SJSA1 (cell line): ENCODE results near the gene KLHL40. TPM values are rescaled to one million over a fixed set of nuclear protein-coding genes. Genes with fewer than 3 reads are reported as not detected.

Experiments used
- DNase-seq, 2 experiments: peaks; one replicate each; pipeline ENCODE4 v3.0.0-alpha.2; 2015 to 2020; ENCODE audit warnings: low spot score in 2 of 2, low read depth in 1 of 2
- H3K27ac ChIP-seq: fragments of 250-450 bp; sonication (Bioruptor Pico); 2 replicates; pipeline ENCODE4 v1.5.1; 2020; ENCODE audit warnings: mild to moderate bottlenecking, moderate library complexity
- H3K27me3 ChIP-seq: fragments of 250-450 bp; sonication (Bioruptor Pico); replicated peaks from 2 replicates; pipeline ENCODE4 v1.5.1; 2020; ENCODE audit warnings: mild to moderate bottlenecking, moderate library complexity
- H3K36me3 ChIP-seq: fragments of 250-450 bp; sonication (Bioruptor Pico); 2 replicates; pipeline ENCODE4 v1.5.1; 2020; ENCODE audit warnings: mild to moderate bottlenecking
- H3K4me1 ChIP-seq: fragments of 250-450 bp; sonication (Bioruptor Pico); replicated peaks from 2 replicates; pipeline ENCODE4 v1.6.1; 2021; ENCODE audit warnings: mild to moderate bottlenecking
- H3K4me3 ChIP-seq: fragments of 250-450 bp; sonication (Bioruptor Pico); 2 replicates; pipeline ENCODE4 v1.5.1; 2020; ENCODE audit warnings: mild to moderate bottlenecking
- H3K9me3 ChIP-seq: fragments of 250-450 bp; sonication (Bioruptor Pico); replicated peaks from 2 replicates; pipeline ENCODE4 v1.5.1; 2020; ENCODE audit warnings: mild to moderate bottlenecking
- total RNA-seq: library from RNA; depleted of rRNA; stranded (reverse); fragments of >200 nt; shearing (Covaris generic); gene quantifications from 2 replicates; pipeline ENCODE4 v1.2.3, GENCODE V29; 2014; rRNA removed

KLHL40 gene
- total RNA-seq: not detected in 2 replicates

GRCh38 chr3:42685363-42685881 lies at the start of gene KLHL40:
Gene KLHL40, plus strand, starts transcription at chr3:42685537. Its CDS starts 82 bp downstream, at chr3:42685619.
- no peak for DNase-seq
- H3K27me3 ChIP-seq: no peaks in the 10 kb centered on the region
- H3K4me1 ChIP-seq: peaks cover 12% of the 10 kb centered on the region
- no peak within 1 kb of the TSS for H3K4me3 ChIP-seq
- no peaks in the 10 kb centered on the region for H3K9me3 ChIP-seq
- H3K27ac ChIP-seq: no peak within 1 kb of the TSS
- no peaks in the 10 kb centered on the region for H3K36me3 ChIP-seq

- Histone ChIP-seq H3K9me3 (no peaks in the 10 kb centered on the region), H3K36me3 (peaks cover 94% of the 10 kb centered on the region), H3K4me1 (0 out of 2 replicates have a peak, but pooled peaks cover 3% of the 10 kb centered on the region), H3K27ac (no peak overlapping the region), H3K27me3 (no peaks in the 10 kb centered on the region), H3K4me3 (no peak overlapping the region)
- no peak for DNase-seq
These were observed 48.3 kb upstream of the KLHL40 start for GRCh38 chr3:42637001-42637400.

- no peak for DNase-seq
These were observed 46.9 kb upstream of the KLHL40 start for GRCh38 chr3:42638339-42638842.

GRCh38 chr3:42639192-42639591 lies 46.1 kb upstream of the KLHL40 start:
- no peak for DNase-seq
- 0 out of 2 replicates have a peak, but pooled peaks cover 3% of the 10 kb centered on the region for H3K4me1 ChIP-seq
- peaks cover 93% of the 10 kb centered on the region for H3K36me3 ChIP-seq
- H3K27me3 ChIP-seq: no peaks in the 10 kb centered on the region
- H3K9me3 ChIP-seq: no peaks in the 10 kb centered on the region
- H3K4me3 ChIP-seq: no peak overlapping the region
- H3K27ac ChIP-seq: no peak overlapping the region

More at GRCh38 chr3:42638339-42638842, 46.9 kb upstream of the KLHL40 start:
- Histone ChIP-seq H3K27me3 (no peaks in the 10 kb centered on the region), H3K36me3 (peaks cover 93% of the 10 kb centered on the region), H3K9me3 (no peaks in the 10 kb centered on the region), H3K27ac (no peak overlapping the region), H3K4me3 (no peak overlapping the region), H3K4me1 (0 out of 2 replicates have a peak, but pooled peaks cover 3% of the 10 kb centered on the region)

- Histone ChIP-seq H3K9me3 (no peaks in the 10 kb centered on the region), H3K27ac (no peak overlapping the region), H3K4me3 (no peak overlapping the region), H3K4me1 (0 out of 2 replicates have a peak, but pooled peaks cover 1% of the 10 kb centered on the region), H3K36me3 (peaks cover 93% of the 10 kb centered on the region), H3K27me3 (no peaks in the 10 kb centered on the region)
- no peak for DNase-seq
These were observed 45.2 kb upstream of the KLHL40 start for GRCh38 chr3:42640129-42640528.

- no peaks in the 10 kb centered on the region for H3K4me1 ChIP-seq
- H3K27ac ChIP-seq: no peak overlapping the region
- H3K4me3 ChIP-seq: no peak overlapping the region
- peaks cover 93% of the 10 kb centered on the region for H3K36me3 ChIP-seq
- H3K9me3 ChIP-seq: no peaks in the 10 kb centered on the region
- no peak for DNase-seq
- H3K27me3 ChIP-seq: no peaks in the 10 kb centered on the region
These were observed 44.5 kb upstream of the KLHL40 start for GRCh38 chr3:42640771-42641370.

- no peak for DNase-seq
- Histone ChIP-seq H3K9me3 (no peaks in the 10 kb centered on the region), H3K4me1 (peaks cover 28% of the 10 kb centered on the region), H3K27me3 (no peaks in the 10 kb centered on the region), H3K27ac (no peak overlapping the region), H3K4me3 (no peak overlapping the region), H3K36me3 (peaks cover 75% of the 10 kb centered on the region)
These were observed 37.4 kb upstream of the KLHL40 start for GRCh38 chr3:42647821-42648459.

GRCh38 chr3:42649006-42649405 lies 36.3 kb upstream of the KLHL40 start:
- Histone ChIP-seq H3K9me3 (no peaks in the 10 kb centered on the region), H3K27ac (no peak overlapping the region), H3K27me3 (no peaks in the 10 kb centered on the region), H3K4me3 (no peak overlapping the region), H3K4me1 (peaks cover 38% of the 10 kb centered on the region), H3K36me3 (peaks cover 64% of the 10 kb centered on the region)
- DNase-seq: no peak

- Histone ChIP-seq H3K9me3 (no peaks in the 10 kb centered on the region), H3K4me3 (no peak overlapping the region), H3K4me1 (peaks cover 42% of the 10 kb centered on the region), H3K36me3 (peaks cover 59% of the 10 kb centered on the region), H3K27me3 (no peaks in the 10 kb centered on the region), H3K27ac (no peak overlapping the region)
- DNase-seq: no peak
These were observed 35.6 kb upstream of the KLHL40 start for GRCh38 chr3:42649783-42650182.

GRCh38 chr3:42651248-42652091 lies 33.9 kb upstream of the KLHL40 start:
- Histone ChIP-seq H3K9me3 (no peaks in the 10 kb centered on the region), H3K27me3 (no peaks in the 10 kb centered on the region), H3K36me3 (peaks cover 43% of the 10 kb centered on the region), H3K4me3 (no peak overlapping the region), H3K4me1 (peaks cover 55% of the 10 kb centered on the region), H3K27ac (peak overlapping the region; percentile 76)
- peak; percentile 73 to 77 for DNase-seq

GRCh38 chr3:42652251-42652610 lies 33.1 kb upstream of the KLHL40 start:
- Histone ChIP-seq H3K27me3 (no peaks in the 10 kb centered on the region), H3K4me3 (no peak overlapping the region), H3K27ac (peak overlapping the region; percentile 76), H3K9me3 (no peaks in the 10 kb centered on the region), H3K36me3 (peaks cover 37% of the 10 kb centered on the region), H3K4me1 (peaks cover 55% of the 10 kb centered on the region)
- DNase-seq: no peak

GRCh38 chr3:42652611-42653302 lies 32.6 kb upstream of the KLHL40 start:
- DNase-seq: peak; percentile 60 to 67
- Histone ChIP-seq H3K4me3 (peak overlapping the region; percentile 74; the same call in 1 of the 2 replicates), H3K36me3 (peaks cover 31% of the 10 kb centered on the region), H3K4me1 (peaks cover 55% of the 10 kb centered on the region), H3K27me3 (no peaks in the 10 kb centered on the region), H3K27ac (peak overlapping the region; percentile 76), H3K9me3 (no peaks in the 10 kb centered on the region)

GRCh38 chr3:42653303-42653559 lies 32.1 kb upstream of the KLHL40 start:
- no peak overlapping the region for H3K27ac ChIP-seq
- H3K4me1 ChIP-seq: peaks cover 55% of the 10 kb centered on the region
- H3K4me3 ChIP-seq: peak overlapping the region; percentile 74
- no peaks in the 10 kb centered on the region for H3K27me3 ChIP-seq
- H3K9me3 ChIP-seq: no peaks in the 10 kb centered on the region
- DNase-seq: no peak
- peaks cover 27% of the 10 kb centered on the region for H3K36me3 ChIP-seq
